ENCODE data around the gene CFAP43.

- TF ChIP-seq CTCF (IDR thresholded peaks at IDR 0.05): no peak
- TF ChIP-seq POLR2A (IDR thresholded peaks at IDR 0.05): no peak
Observed at GRCh38 chr10:104101902-104102301, 130.3 kb downstream of the CFAP43 start.

Data from adrenal gland (tissue), 5 donors.